ENCODE data around the gene NEK11.

The NEK11 gene

DNA sequence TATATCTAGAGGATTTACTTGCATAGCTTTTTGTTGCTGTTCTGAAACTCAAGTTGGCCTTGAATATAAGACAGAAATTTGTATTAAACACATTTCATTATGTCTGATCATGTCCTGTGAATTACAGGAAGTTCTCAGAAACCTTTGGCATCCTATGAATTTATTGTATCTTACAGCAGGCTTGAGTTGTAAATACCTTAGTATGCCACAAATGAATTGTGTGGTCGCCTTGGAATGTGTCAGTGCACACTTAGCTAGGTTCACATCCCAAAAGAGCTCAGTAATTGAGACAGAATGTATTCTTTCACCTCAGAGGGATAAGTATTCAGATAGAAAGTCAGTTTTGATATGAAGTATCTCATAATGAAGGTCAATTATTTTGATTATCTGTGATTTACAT is 83.4 kb downstream of the NEK11 start:
- Histone ChIP-seq H3K36me3 (ENCODE audit: insufficient read depth, low read length) (no peaks in the 10 kb centered on the region), H3K4me2 (ENCODE audit: insufficient read depth, low read length) (no peak overlapping the region), H3K27ac (ENCODE audit: low read length) (no peak overlapping the region), H3K79me2 (ENCODE audit: insufficient read depth, low read length) (no peaks in the 10 kb centered on the region), H2AFZ (ENCODE audit: low read depth, low read length) (no peak overlapping the region), H3K9me3 (ENCODE audit: insufficient read depth, low read length, severe bottlenecking) (no peaks in the 10 kb centered on the region), H3K27me3 (ENCODE audit: insufficient read depth, low read length, poor library complexity) (no peaks in the 10 kb centered on the region), H3K9ac (ENCODE audit: low read depth, low read length) (no peak overlapping the region), H3K4me1 (ENCODE audit: insufficient read depth, low read length) (no peaks in the 10 kb centered on the region), H4K20me1 (ENCODE audit: insufficient read depth, low read length) (no peaks in the 10 kb centered on the region), H3K4me3 (ENCODE audit: low read depth in 1 of 2, low read length in 2 of 2) (no peak overlapping the region)
- DNase-seq (no peak), ATAC-seq (ENCODE audit: insufficient read depth, low read depth) (no peak)
- TF ChIP-seq, protein P1, sequence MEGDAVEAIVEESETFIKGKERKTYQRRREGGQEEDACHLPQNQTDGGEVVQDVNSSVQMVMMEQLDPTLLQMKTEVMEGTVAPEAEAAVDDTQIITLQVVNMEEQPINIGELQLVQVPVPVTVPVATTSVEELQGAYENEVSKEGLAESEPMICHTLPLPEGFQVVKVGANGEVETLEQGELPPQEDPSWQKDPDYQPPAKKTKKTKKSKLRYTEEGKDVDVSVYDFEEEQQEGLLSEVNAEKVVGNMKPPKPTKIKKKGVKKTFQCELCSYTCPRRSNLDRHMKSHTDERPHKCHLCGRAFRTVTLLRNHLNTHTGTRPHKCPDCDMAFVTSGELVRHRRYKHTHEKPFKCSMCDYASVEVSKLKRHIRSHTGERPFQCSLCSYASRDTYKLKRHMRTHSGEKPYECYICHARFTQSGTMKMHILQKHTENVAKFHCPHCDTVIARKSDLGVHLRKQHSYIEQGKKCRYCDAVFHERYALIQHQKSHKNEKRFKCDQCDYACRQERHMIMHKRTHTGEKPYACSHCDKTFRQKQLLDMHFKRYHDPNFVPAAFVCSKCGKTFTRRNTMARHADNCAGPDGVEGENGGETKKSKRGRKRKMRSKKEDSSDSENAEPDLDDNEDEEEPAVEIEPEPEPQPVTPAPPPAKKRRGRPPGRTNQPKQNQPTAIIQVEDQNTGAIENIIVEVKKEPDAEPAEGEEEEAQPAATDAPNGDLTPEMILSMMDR (IDR thresholded peaks at IDR 0.05; ENCODE audit: borderline replicate concordance, extremely low read depth, low read length, poor library complexity, severe bottlenecking), result no peak
- TF ChIP-seq EZH2 (IDR thresholded peaks at IDR 0.05; ENCODE audit: borderline replicate concordance, low read depth, low read length, severe bottlenecking), result no peak

- H3K9me3 ChIP-seq (ENCODE audit: insufficient read depth, low read length, severe bottlenecking), result no peaks in the 10 kb centered on the region
- no peaks in the 10 kb centered on the region for H3K36me3 ChIP-seq (ENCODE audit: insufficient read depth, low read length)
- no peaks in the 10 kb centered on the region for H4K20me1 ChIP-seq (ENCODE audit: insufficient read depth, low read length)
- no peak overlapping the region for H3K4me3 ChIP-seq (ENCODE audit: low read depth in 1 of 2, low read length in 2 of 2)
- DNase-seq (no peak), ATAC-seq (ENCODE audit: insufficient read depth, low read depth) (no peak)
- H3K9ac ChIP-seq (ENCODE audit: low read depth, low read length), result no peak overlapping the region
- H3K27ac ChIP-seq (ENCODE audit: low read length), result no peak overlapping the region
- TF ChIP-seq EZH2 (IDR thresholded peaks at IDR 0.05; ENCODE audit: borderline replicate concordance, low read depth, low read length, severe bottlenecking), result no peak
- TF ChIP-seq, protein P1 (IDR thresholded peaks at IDR 0.05; ENCODE audit: borderline replicate concordance, extremely low read depth, low read length, poor library complexity, severe bottlenecking), result no peak
- no peaks in the 10 kb centered on the region for H3K27me3 ChIP-seq (ENCODE audit: insufficient read depth, low read length, poor library complexity)
- no peaks in the 10 kb centered on the region for H3K79me2 ChIP-seq (ENCODE audit: insufficient read depth, low read length)
- no peak overlapping the region for H3K4me2 ChIP-seq (ENCODE audit: insufficient read depth, low read length)
- H3K4me1 ChIP-seq (ENCODE audit: insufficient read depth, low read length), result no peaks in the 10 kb centered on the region
- H2AFZ ChIP-seq (ENCODE audit: low read depth, low read length), result no peak overlapping the region
These were observed 87.6 kb downstream of the NEK11 start for GRCh38 chr3:131114256-131114655.

GRCh38 chr3:131125684-131126083 is 99.0 kb downstream of the NEK11 start:
- ATAC-seq (ENCODE audit: insufficient read depth, low read depth), result no peak
- TF ChIP-seq EZH2 (IDR thresholded peaks at IDR 0.05; ENCODE audit: borderline replicate concordance, low read depth, low read length, severe bottlenecking), result no peak
- TF ChIP-seq, protein P1 (IDR thresholded peaks at IDR 0.05; ENCODE audit: borderline replicate concordance, extremely low read depth, low read length, poor library complexity, severe bottlenecking), result no peak
- no peak overlapping the region for H3K9ac ChIP-seq (ENCODE audit: low read depth, low read length)
- H3K4me2 ChIP-seq (ENCODE audit: insufficient read depth, low read length), result no peak overlapping the region
- no peak for DNase-seq
- H3K27me3 ChIP-seq (ENCODE audit: insufficient read depth, low read length, poor library complexity), result no peaks in the 10 kb centered on the region
- no peaks in the 10 kb centered on the region for H3K79me2 ChIP-seq (ENCODE audit: insufficient read depth, low read length)
- H3K9me3 ChIP-seq (ENCODE audit: insufficient read depth, low read length, severe bottlenecking), result peaks cover 5% of the 10 kb centered on the region
- H3K36me3 ChIP-seq (ENCODE audit: insufficient read depth, low read length), result no peaks in the 10 kb centered on the region
- H4K20me1 ChIP-seq (ENCODE audit: insufficient read depth, low read length), result no peaks in the 10 kb centered on the region
- H3K27ac ChIP-seq (ENCODE audit: low read length), result no peak overlapping the region
- no peak overlapping the region for H3K4me3 ChIP-seq (ENCODE audit: low read depth in 1 of 2, low read length in 2 of 2)
- no peak overlapping the region for H2AFZ ChIP-seq (ENCODE audit: low read depth, low read length)
- H3K4me1 ChIP-seq (ENCODE audit: insufficient read depth, low read length), result no peaks in the 10 kb centered on the region

GRCh38 chr3:131140891-131141290 is 114.2 kb downstream of the NEK11 start:
- no peak overlapping the region for H2AFZ ChIP-seq (ENCODE audit: low read depth, low read length)
- no peaks in the 10 kb centered on the region for H3K36me3 ChIP-seq (ENCODE audit: insufficient read depth, low read length)
- TF ChIP-seq, protein P1 (IDR thresholded peaks at IDR 0.05; ENCODE audit: borderline replicate concordance, extremely low read depth, low read length, poor library complexity, severe bottlenecking), result no peak
- no peak for TF ChIP-seq EZH2 (IDR thresholded peaks at IDR 0.05; ENCODE audit: borderline replicate concordance, low read depth, low read length, severe bottlenecking)
- H3K4me1 ChIP-seq (ENCODE audit: insufficient read depth, low read length), result no peaks in the 10 kb centered on the region
- H3K9ac ChIP-seq (ENCODE audit: low read depth, low read length), result no peak overlapping the region
- H3K4me3 ChIP-seq (ENCODE audit: low read depth in 1 of 2, low read length in 2 of 2), result no peak overlapping the region
- no peaks in the 10 kb centered on the region for H4K20me1 ChIP-seq (ENCODE audit: insufficient read depth, low read length)
- no peak overlapping the region for H3K27ac ChIP-seq (ENCODE audit: low read length)
- H3K4me2 ChIP-seq (ENCODE audit: insufficient read depth, low read length), result no peak overlapping the region
- DNase-seq, result no peak
- no peaks in the 10 kb centered on the region for H3K9me3 ChIP-seq (ENCODE audit: insufficient read depth, low read length, severe bottlenecking)
- ATAC-seq (ENCODE audit: insufficient read depth, low read depth), result no peak
- H3K79me2 ChIP-seq (ENCODE audit: insufficient read depth, low read length), result no peaks in the 10 kb centered on the region
- H3K27me3 ChIP-seq (ENCODE audit: insufficient read depth, low read length, poor library complexity), result peaks cover under 1% of the 10 kb centered on the region

Data from DND-41 (cell line).